ENCODE measurements around the gene STIMATE.

Gene STIMATE

GRCh38 chr3:52796411-52796810 lies 100.9 kb downstream of the STIMATE start:
- no peak overlapping the region for H3K27ac ChIP-seq
- TF ChIP-seq, protein P1, sequence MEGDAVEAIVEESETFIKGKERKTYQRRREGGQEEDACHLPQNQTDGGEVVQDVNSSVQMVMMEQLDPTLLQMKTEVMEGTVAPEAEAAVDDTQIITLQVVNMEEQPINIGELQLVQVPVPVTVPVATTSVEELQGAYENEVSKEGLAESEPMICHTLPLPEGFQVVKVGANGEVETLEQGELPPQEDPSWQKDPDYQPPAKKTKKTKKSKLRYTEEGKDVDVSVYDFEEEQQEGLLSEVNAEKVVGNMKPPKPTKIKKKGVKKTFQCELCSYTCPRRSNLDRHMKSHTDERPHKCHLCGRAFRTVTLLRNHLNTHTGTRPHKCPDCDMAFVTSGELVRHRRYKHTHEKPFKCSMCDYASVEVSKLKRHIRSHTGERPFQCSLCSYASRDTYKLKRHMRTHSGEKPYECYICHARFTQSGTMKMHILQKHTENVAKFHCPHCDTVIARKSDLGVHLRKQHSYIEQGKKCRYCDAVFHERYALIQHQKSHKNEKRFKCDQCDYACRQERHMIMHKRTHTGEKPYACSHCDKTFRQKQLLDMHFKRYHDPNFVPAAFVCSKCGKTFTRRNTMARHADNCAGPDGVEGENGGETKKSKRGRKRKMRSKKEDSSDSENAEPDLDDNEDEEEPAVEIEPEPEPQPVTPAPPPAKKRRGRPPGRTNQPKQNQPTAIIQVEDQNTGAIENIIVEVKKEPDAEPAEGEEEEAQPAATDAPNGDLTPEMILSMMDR (conservative IDR thresholded peaks at IDR 0.05): no peak

- H3K27ac ChIP-seq: no peak overlapping the region
- TF ChIP-seq, protein P1 (conservative IDR thresholded peaks at IDR 0.05): no peak
These were observed 101.9 kb downstream of the STIMATE start for GRCh38 chr3:52795298-52795900.

DNA sequence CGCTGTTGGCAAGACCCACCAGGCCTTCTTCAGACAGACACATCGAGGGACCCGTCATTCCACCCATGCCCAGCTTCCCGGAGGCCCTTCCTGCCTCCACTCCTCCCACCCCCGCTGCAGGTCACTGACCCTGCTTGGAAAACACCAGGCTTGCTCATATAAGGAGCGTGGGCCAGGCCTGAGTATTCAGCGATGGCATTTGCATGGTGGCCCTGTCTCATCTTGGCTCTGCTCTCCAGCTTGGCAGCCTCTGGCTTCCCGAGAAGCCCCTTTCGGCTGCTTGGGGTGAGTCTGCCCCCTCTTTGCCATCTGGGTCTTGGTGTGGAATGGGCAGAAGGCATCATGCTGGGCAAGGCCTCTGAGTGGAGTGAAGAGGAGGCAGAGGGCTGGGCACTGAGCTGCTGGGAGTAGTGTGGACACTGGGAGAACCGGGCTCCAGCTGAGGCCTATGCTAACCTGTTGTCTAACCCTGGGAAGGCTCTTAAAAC lies 102.7 kb downstream of the STIMATE start, which contains the start of gene ITIH3:
TSS of gene ITIH3 (plus strand) at position 185 of the 488 bp plus-strand sequence. CDS start at position 193, 8 bp downstream.
- no peak within 1 kb of the TSS for H3K27ac ChIP-seq
- TF ChIP-seq, protein P1 (conservative IDR thresholded peaks at IDR 0.05): no peak

DNA sequence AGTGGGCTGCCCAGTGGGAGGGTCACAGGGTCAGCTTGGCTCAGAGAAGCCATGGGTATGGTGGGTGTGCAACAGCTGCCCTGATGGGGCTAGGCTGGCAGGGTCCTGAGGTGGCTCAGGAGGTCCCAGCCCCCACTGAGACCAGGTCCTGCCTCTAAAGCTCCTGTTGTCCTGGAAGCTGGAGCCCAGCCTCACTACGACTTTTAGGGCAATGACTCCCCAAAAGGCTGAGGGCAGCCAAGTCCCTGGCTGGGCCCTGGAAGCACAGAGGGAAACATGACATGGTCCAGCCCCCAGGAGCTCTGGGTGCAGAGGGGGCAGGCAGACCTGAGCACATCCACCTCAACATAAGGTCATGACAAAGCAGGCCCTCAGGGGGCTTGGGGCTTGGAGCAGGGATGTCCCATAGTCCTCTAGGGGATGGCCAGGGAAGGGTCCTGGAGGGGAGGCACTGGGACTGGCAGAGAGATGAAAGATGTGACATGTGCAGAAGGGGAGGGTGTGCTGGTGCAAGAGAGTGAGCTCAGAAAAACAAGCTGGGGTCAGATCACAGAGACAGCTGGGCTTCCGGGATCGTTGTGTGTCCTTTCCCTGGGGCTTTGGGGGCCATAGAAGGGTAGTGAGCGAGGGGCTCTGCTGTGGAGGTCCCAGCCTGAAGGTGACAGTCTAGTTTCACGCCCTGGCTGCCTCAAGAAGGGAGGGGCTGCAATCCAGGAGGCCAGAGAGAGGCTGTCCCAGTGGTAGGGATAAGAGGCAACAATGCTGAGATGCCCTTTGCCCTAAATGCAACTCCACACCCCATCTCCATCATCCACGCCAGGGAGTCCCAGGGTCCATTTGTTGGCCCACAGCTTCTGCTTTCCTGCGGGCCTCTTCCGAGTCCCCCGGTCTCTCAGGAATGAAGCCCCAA lies 103.4 kb downstream of the STIMATE start:
- TF ChIP-seq, protein P1 (conservative IDR thresholded peaks at IDR 0.05): no peak
- H3K27ac ChIP-seq: no peak overlapping the region

- TF ChIP-seq, protein P1 (conservative IDR thresholded peaks at IDR 0.05): no peak
- H3K27ac ChIP-seq: no peak overlapping the region
These were observed 104.2 kb downstream of the STIMATE start for GRCh38 chr3:52792961-52793695.

- TF ChIP-seq, protein P1 (conservative IDR thresholded peaks at IDR 0.05): no peak
- H3K27ac ChIP-seq: no peak overlapping the region
These were observed 104.9 kb downstream of the STIMATE start for GRCh38 chr3:52792413-52792812.

- H3K27ac ChIP-seq: no peak overlapping the region
- TF ChIP-seq, protein P1 (conservative IDR thresholded peaks at IDR 0.05): no peak
These were observed 105.4 kb downstream of the STIMATE start for GRCh38 chr3:52791928-52792327.

Measured in VCaP (cell line).